Natural killer cell (primary cell): ENCODE measurements around the gene KXD1. TPM values are rescaled to one million over a fixed set of nuclear protein-coding genes. Genes with fewer than 3 reads are reported as not detected.

Experiments used
- ATAC-seq, 3 donors: fragments of 150-1000 bp in 2 of 3; fragments of 200-7000 bp in 1 of 3; cut with Tn5 transposase; 1 replicate in 1 of 3; 2 replicates in 2 of 3; pipeline ENCODE4 v1.10.0; 2021; ENCODE audit warnings: mild to moderate bottlenecking in 2 of 3, moderate library complexity in 2 of 3
- DNase-seq, 2 donors: peaks; one replicate each; pipeline versions ENCODE4 v3.0.0 to v3.0.0-alpha.2; 2013 to 2021; ENCODE audit warnings: mixed read lengths in 1 of 2
- H3K27ac ChIP-seq: one replicate; pipeline ENCODE4 v1.5.1; 2013; ENCODE audit warnings: mild to moderate bottlenecking, low read length
- H3K27me3 ChIP-seq: one replicate; pipeline ENCODE4 v1.6.1; 2013; ENCODE audit warnings: low read length; ENCODE audit not compliant: control insufficient read depth, insufficient read depth
- H3K36me3 ChIP-seq: one replicate; pipeline ENCODE4 v1.6.1; 2013; ENCODE audit warnings: low read length; ENCODE audit not compliant: control insufficient read depth, insufficient read depth
- H3K4me1 ChIP-seq: one replicate; pipeline ENCODE4 v1.6.1; 2013; ENCODE audit warnings: low read length; ENCODE audit not compliant: control insufficient read depth, insufficient read depth
- H3K4me3 ChIP-seq: one replicate; pipeline ENCODE4 v1.5.1; 2013; ENCODE audit warnings: low read length
- H3K9me3 ChIP-seq: one replicate; pipeline ENCODE4 v1.6.1; 2013; ENCODE audit warnings: low read length; ENCODE audit not compliant: control insufficient read depth, insufficient read depth
- H3K27ac Mint-ChIP-seq, 2 donors: one replicate each; pipeline ENCODE4 v1.8.0; 2022; ENCODE audit warnings: mild to moderate bottlenecking in 2 of 2, mixed read lengths in 2 of 2, moderate library complexity in 1 of 2
- H3K27me3 Mint-ChIP-seq, 2 donors: one replicate each; pipeline ENCODE4 v1.8.0; 2022; ENCODE audit warnings: low read depth in 2 of 2, mixed read lengths in 2 of 2
- H3K36me3 Mint-ChIP-seq: one replicate; pipeline ENCODE4 v1.8.0; 2022; ENCODE audit warnings: mixed read lengths
- H3K4me1 Mint-ChIP-seq, 2 donors: one replicate each; pipeline ENCODE4 v1.8.0; 2022; ENCODE audit warnings: mixed read lengths in 2 of 2
- H3K4me3 Mint-ChIP-seq: one replicate; pipeline ENCODE4 v1.8.0; 2022; ENCODE audit warnings: mild to moderate bottlenecking, moderate library complexity, mixed read lengths
- H3K9me3 Mint-ChIP-seq, 2 donors: one replicate each; pipeline ENCODE4 v1.8.0; 2022; ENCODE audit warnings: mixed read lengths in 2 of 2
- CTCF ChIP-seq: fragments of 200-600 bp; IDR thresholded peaks from one replicate; pipeline ENCODE4 v1.8.0; 2022; ENCODE audit warnings: antibody characterized with exemption
- WGBS: methylation state at CpG from one replicate; pipeline ENCODE4 v1.1.7; 2013; ENCODE audit warnings: missing lambda C conversion rate; ENCODE audit not compliant: insufficient coverage; 5-methylcytosine and 5-hydroxymethylcytosine counted together
- intact Hi-C: fragments of 100-400 bp; cut with micrococcal nuclease; formaldehyde crosslinking; loops from one replicate; pipeline ENCODE4 v1.14.2; 2022
- total RNA-seq, 4 donors: library from RNA; stranded (reverse); fragments of 120-200 nt in 1 of 4; gene quantifications; one replicate each; pipeline versions ENCODE4 v1.2.3 to v1.2.4, GENCODE V29; 2013 to 2022

The KXD1 gene
- total RNA-seq, 3 donors from 2014 or later (not counting 1 experiment from before 2014, with no cell fraction given) = 83.2 to 88.8 (median 86.9) TPM

DNA sequence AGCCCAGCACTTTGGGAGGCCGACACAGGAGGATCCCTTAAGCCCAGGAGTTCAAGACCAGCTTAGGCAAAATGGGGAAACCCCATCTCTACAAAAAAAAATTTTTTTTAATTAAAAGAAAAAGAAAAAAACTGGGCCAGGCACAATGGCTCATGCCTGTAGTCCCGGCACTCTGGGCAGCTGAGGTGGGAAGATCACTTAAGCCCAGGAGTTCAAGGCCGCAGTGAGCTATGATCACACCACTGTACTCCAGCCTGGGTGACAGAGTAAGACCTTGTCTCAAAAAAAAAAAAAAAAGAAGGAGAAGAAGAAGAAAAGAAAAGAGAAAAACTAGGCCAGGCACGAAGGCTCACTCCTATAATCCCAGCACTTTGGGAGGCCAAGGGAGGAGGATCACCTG lies 40.1 kb upstream of the KXD1 start:
- WGBS = 97% methylated on average over 4 of the region's 4 CpGs
- peaks cover 59% of the 10 kb centered on the region for H3K4me1 ChIP-seq
- peak overlapping the region; percentile 47 for H3K4me3 Mint-ChIP-seq

GRCh38 chr19:18518639-18519038 lies 39.0 kb upstream of the KXD1 start:
- Mint-ChIP-seq H3K9me3 (no peaks in the 10 kb centered on the region), H3K27ac (no peak overlapping the region), H3K4me1 (peaks cover 47 to 51% of the 10 kb centered on the region in 2 donors), H3K36me3 (no peaks in the 10 kb centered on the region), H3K27me3 (no peaks in the 10 kb centered on the region), H3K4me3 (no peak overlapping the region)
- TF ChIP-seq CTCF = no peak
- Histone ChIP-seq H3K36me3 (no peaks in the 10 kb centered on the region), H3K27me3 (no peaks in the 10 kb centered on the region), H3K9me3 (no peaks in the 10 kb centered on the region), H3K4me1 (peaks cover 65% of the 10 kb centered on the region), H3K4me3 (no peak overlapping the region), H3K27ac (no peak overlapping the region)
- no peak for DNase-seq
- intact Hi-C loops = no loop called here
- ATAC-seq = no peak
- 94% methylated on average over 9 of the region's 9 CpGs for WGBS

More for the DNA sequence above, 40.1 kb upstream of the KXD1 start:
- intact Hi-C loops = no loop called here
- H3K27ac Mint-ChIP-seq = peak overlapping the region; percentile 38 to 58
- Histone ChIP-seq H3K4me3 (no peak overlapping the region), H3K9me3 (no peaks in the 10 kb centered on the region), H3K36me3 (no peaks in the 10 kb centered on the region), H3K27me3 (no peaks in the 10 kb centered on the region), H3K27ac (no peak overlapping the region)
- ATAC-seq (no peak), DNase-seq (no peak)
- H3K4me1 Mint-ChIP-seq = peaks cover 57 to 61% of the 10 kb centered on the region in 2 donors
- H3K27me3 Mint-ChIP-seq = no peaks in the 10 kb centered on the region
- no peaks in the 10 kb centered on the region for H3K9me3 Mint-ChIP-seq
- no peak for TF ChIP-seq CTCF
- no peaks in the 10 kb centered on the region for H3K36me3 Mint-ChIP-seq

- TF ChIP-seq CTCF = peak; percentile 66
- Mint-ChIP-seq H3K27me3 (no peaks in the 10 kb centered on the region), H3K4me1 (peaks cover 38 to 40% of the 10 kb centered on the region in 2 donors), H3K9me3 (no peaks in the 10 kb centered on the region), H3K36me3 (no peaks in the 10 kb centered on the region), H3K4me3 (peak overlapping the region; percentile 91), H3K27ac (peak overlapping the region; percentile 92 to 98)
- 22% methylated on average over 17 of the region's 22 CpGs for WGBS
- ATAC-seq = no peak
- Histone ChIP-seq H3K27me3 (no peaks in the 10 kb centered on the region), H3K27ac (peak overlapping the region; percentile 98), H3K36me3 (no peaks in the 10 kb centered on the region), H3K4me1 (peaks cover 53% of the 10 kb centered on the region), H3K4me3 (peak overlapping the region; percentile 96), H3K9me3 (no peaks in the 10 kb centered on the region)
- intact Hi-C loops = loop anchor here (5.0 kb wide), 1 partner anchor 312 kb away; the partner anchor contains the start of gene UPF1
- DNase-seq = peak; percentile 49 to 80
Measured at GRCh38 chr19:18519962-18520847, 37.5 kb upstream of the KXD1 start.
